GM12878 (cell line): Measurements from ENCODE around the gene PRCP. TPM values are rescaled to one million over a fixed set of nuclear protein-coding genes. Genes with fewer than 3 reads are reported as not detected.

Source experiments
- ATAC-seq: fragments of 200-7000 bp; cut with Tn5 transposase; 3 replicates; pipeline ENCODE4 v1.9.1; 2020; ENCODE audit warnings: mild to moderate bottlenecking, moderate library complexity
- BruUV-seq: library from RNA; stranded (reverse); fragments of 400-500 nt; replicated peaks from 2 replicates; lab custom pipeline; 2021; lab: Mats Ljungman, UMichigan
- CTCF ChIA-PET: fragments of 300-600 bp; sonication (Branson Sonifier 250); formaldehyde crosslinking; extraction: SDS; loops from one replicate; lab custom pipeline; 2021; ENCODE audit warnings: inconsistent platforms; lab: Yijun Ruan, JAX
- POLR2A ChIA-PET: fragments of 350-600 bp; formaldehyde crosslinking; extraction: SDS; loops from one replicate; lab custom pipeline; 2021; ENCODE audit warnings: inconsistent platforms; lab: Charles Lee
- RAD21 ChIA-PET: fragments of 300-600 bp; sonication (Branson Sonifier 250); formaldehyde crosslinking; loops from one replicate; lab custom pipeline; 2023; ENCODE audit warnings: antibody characterized with exemption; ENCODE audit not compliant: unreplicated experiment; lab: Charles Lee
- SMC1A ChIA-PET: fragments of 300-600 bp; sonication (Branson Sonifier 250); formaldehyde crosslinking; loops from one replicate; lab custom pipeline; 2023; ENCODE audit not compliant: unreplicated experiment, uncharacterized antibody; lab: Charles Lee
- DNase-seq: peaks from one replicate; pipeline ENCODE4 v3.0.0-alpha.2; 2011; ENCODE audit warnings: low read depth, low spot score
- FAIRE-seq: peaks from 3 replicates; lab custom pipeline; 2011; peaks lifted over from hg19 to GRCh38; lab: Jason Lieb, UNC
- H2AFZ ChIP-seq: 2 replicates; pipeline ENCODE4 v1.6.0; 2011; ENCODE audit warnings: low read depth, low read length, control low read depth; ENCODE audit not compliant: control insufficient read depth
- H3K27ac ChIP-seq: 2 replicates; pipeline ENCODE4 v1.5.1; 2011; ENCODE audit warnings: control low read depth; ENCODE audit not compliant: control insufficient read depth, insufficient read depth
- H3K27me3 ChIP-seq, 2 experiments: replicated peaks in 1 of 2; 2 replicates each; pipeline versions ENCODE4 v1.6.0 to v1.6.1; 2011; ENCODE audit warnings: low read length in 1 of 2; ENCODE audit not compliant: control insufficient read depth in 2 of 2, insufficient read depth in 2 of 2
- H3K36me3 ChIP-seq, 2 experiments: 2 replicates each; pipeline ENCODE4 v1.5.1; 2011; ENCODE audit warnings: low read length in 1 of 2; ENCODE audit not compliant: control insufficient read depth in 2 of 2, insufficient read depth in 2 of 2
- H3K4me1 ChIP-seq: 2 replicates; pipeline ENCODE4 v1.6.1; 2011; ENCODE audit warnings: mild to moderate bottlenecking, low read length, moderate library complexity, mixed read lengths; ENCODE audit not compliant: control insufficient read depth, insufficient read depth
- H3K4me2 ChIP-seq: 2 replicates; pipeline ENCODE4 v1.6.0; 2011; ENCODE audit warnings: control low read depth; ENCODE audit not compliant: control insufficient read depth, insufficient read depth
- H3K4me3 ChIP-seq: fragments of 200-600 bp; sonication (generic); 2 replicates; pipeline ENCODE4 v1.5.1; 2016
- H3K79me2 ChIP-seq: 2 replicates; pipeline ENCODE4 v1.6.0; 2011; ENCODE audit warnings: low read length; ENCODE audit not compliant: control insufficient read depth, insufficient read depth
- H3K9ac ChIP-seq: 2 replicates; pipeline ENCODE4 v1.8.0; 2011; ENCODE audit warnings: low read length, control low read depth, mixed read lengths; ENCODE audit not compliant: control insufficient read depth, insufficient read depth
- H3K9me3 ChIP-seq: replicated peaks from 3 replicates; pipeline ENCODE4 v1.5.1; 2011; ENCODE audit warnings: mild to moderate bottlenecking, low read length; ENCODE audit not compliant: control insufficient read depth, insufficient read depth
- H4K20me1 ChIP-seq: 2 replicates; pipeline ENCODE4 v1.6.0; 2011; ENCODE audit not compliant: control insufficient read depth, insufficient read depth
- ASH2L ChIP-seq: fragments of 300-600, 200-600 bp; sonication (generic); IDR thresholded peaks from 2 replicates; pipeline ENCODE4 v1.6.1; 2017; ENCODE audit warnings: low read depth, mild to moderate bottlenecking, borderline replicate concordance
- CHD1 ChIP-seq: IDR thresholded peaks from 2 replicates; pipeline ENCODE4 v1.6.1; 2012; ENCODE audit warnings: low read depth, low read length, improper control_type of control experiment
- CHD4 ChIP-seq: fragments of 200-600 bp; sonication (generic); IDR thresholded peaks from 2 replicates; pipeline ENCODE4 v1.6.1; 2016; ENCODE audit warnings: mild to moderate bottlenecking
- GABPA ChIP-seq: IDR thresholded peaks from 2 replicates; pipeline ENCODE4 v1.6.1; 2014; ENCODE audit warnings: antibody characterized with exemption, low read depth, mild to moderate bottlenecking, inconsistent platforms
- HSF1 ChIP-seq: fragments of 150-350 bp; IDR thresholded peaks from 2 replicates; pipeline ENCODE4 v1.6.1; 2014; ENCODE audit warnings: mild to moderate bottlenecking, low read depth, low read length
- MXI1 ChIP-seq: fragments of 150-350 bp; IDR thresholded peaks from 2 replicates; pipeline ENCODE4 v1.6.1; 2011; ENCODE audit warnings: low read depth, mild to moderate bottlenecking, inconsistent platforms, low read length, improper control_type of control experiment
- NBN ChIP-seq: fragments of 450-650 bp; IDR thresholded peaks from 2 replicates; pipeline ENCODE4 v1.6.1; 2016
- NFXL1 ChIP-seq: fragments of 450-650 bp; IDR thresholded peaks from 2 replicates; pipeline ENCODE4 v1.6.1; 2017; ENCODE audit warnings: antibody characterized with exemption, mild to moderate bottlenecking, borderline replicate concordance
- NKRF ChIP-seq: fragments of 450-650 bp; conservative IDR thresholded peaks from 2 replicates; pipeline ENCODE4 v1.6.1; 2017; ENCODE audit warnings: mild to moderate bottlenecking, moderate library complexity
- SIN3A ChIP-seq: IDR thresholded peaks from 2 replicates; pipeline ENCODE4 v1.6.1; 2012; ENCODE audit warnings: low read depth, low read length, improper control_type of control experiment
- SMC3 ChIP-seq: IDR thresholded peaks from 2 replicates; pipeline ENCODE4 v1.6.1; 2011; ENCODE audit warnings: low read length, improper control_type of control experiment, borderline replicate concordance
- TCF12 ChIP-seq: IDR thresholded peaks from 2 replicates; pipeline ENCODE4 v1.6.1; 2011; ENCODE audit warnings: low read depth, mild to moderate bottlenecking, low read length
- TCF7 ChIP-seq: IDR thresholded peaks from 2 replicates; pipeline ENCODE4 v1.6.1; 2014; ENCODE audit warnings: antibody characterized with exemption, borderline replicate concordance
- WGBS: methylation state at CpG from one replicate; pipeline ENCODE4 v1.1.6; 2016; ENCODE audit warnings: low lambda C conversion rate; ENCODE audit not compliant: insufficient replicate concordance, insufficient coverage; ENCODE audit errors: missing lambda C conversion rate; 5-methylcytosine and 5-hydroxymethylcytosine counted together
- in situ Hi-C: fragments of 300-500 bp; cut with MboI; formaldehyde crosslinking; loops from 9 replicates; pipeline ENCODE4 v1.14.3; 2018; ENCODE audit warnings: mixed read lengths
- intact Hi-C: fragments of 100-400 bp; cut with micrococcal nuclease; formaldehyde crosslinking; loops from one replicate; pipeline ENCODE4 v1.14.2; 2022; ENCODE audit not compliant: unreplicated experiment
- polyA plus RNA-seq, 11 experiments: library from polyadenylated mRNA; depleted of rRNA in 4 of 11; unstranded in 6 of 11; stranded (reverse) in 5 of 11; fragments of >200 nt; fragmentation: Nextera tagmentation in 4 of 11; fragmentation: Illumina TruSeq in 1 of 11; extraction: Ambion mirVana in 4 of 11; extraction: Trizol in 1 of 11; gene quantifications; 1 replicate in 1 of 11; 2 replicates in 10 of 11; pipeline versions ENCODE4 v1.2.1 to v1.2.3, GENCODE V29; 2011 to 2016; ENCODE audit warnings: inconsistent platforms in 2 of 11, missing spikeins in 2 of 11, low read depth in 1 of 11
- total RNA-seq, 4 experiments: library from RNA; depleted of rRNA in 3 of 4; stranded (reverse); fragments of >200 nt in 3 of 4; fragmentation: Illumina TruSeq in 1 of 4; extraction: Trizol in 1 of 4; gene quantifications; 2 replicates each; pipeline versions ENCODE4 v1.2.1 to v1.2.3, GENCODE V29; 2013 to 2021
- TF ChIP-seq, protein P1 (sequence below): fragments of 150-350 bp; IDR thresholded peaks from 2 replicates; pipeline ENCODE4 v1.6.1; 2016; ENCODE audit warnings: low read depth, low read length
- TF ChIP-seq, protein P2 (sequence below): fragments of 450-650 bp; formaldehyde crosslinking; IDR thresholded peaks from 2 replicates; pipeline ENCODE4 v1.4.0; 2020; ENCODE audit warnings: mild to moderate bottlenecking, moderate library complexity

Gene PRCP
- total and polyA plus RNA-seq, 10 of the 15 experiments (the other 5 are each of a cell fraction or from before 2014, with no cell fraction given): 14.9 to 43.6 (median 20.0) TPM

GRCh38 chr11:82791779-82792178, 108.5 kb downstream of the PRCP start:
- Histone ChIP-seq H3K27ac (no peak overlapping the region), H2AFZ (no peak overlapping the region), H3K9ac (no peak overlapping the region), H3K27me3 (0 out of 4 replicates have a peak, but pooled peaks cover 0 to 2% of the 10 kb centered on the region in 2 experiments), H3K4me1 (no peaks in the 10 kb centered on the region), H4K20me1 (no peaks in the 10 kb centered on the region), H3K36me3 (no peaks in the 10 kb centered on the region), H3K79me2 (no peaks in the 10 kb centered on the region), H3K4me3 (no peak overlapping the region), H3K4me2 (no peak overlapping the region), H3K9me3 (no peaks in the 10 kb centered on the region)
- POLR2A ChIA-PET: interaction anchor here (1.4 kb wide), 1 partner anchor 14 kb away, joined by 3 read pairs; no protein-coding TSS in a partner anchor
- no peak for DNase-seq
- CTCF ChIA-PET: no interaction called here
- intact Hi-C loops (no loop called here), in situ Hi-C loops (no loop called here)
- no peak for ATAC-seq
- SMC1A ChIA-PET: no interaction called here
- no peak for FAIRE-seq
- no TSS peak for BruUV-seq
- RAD21 ChIA-PET: interaction anchor here (0.6 kb wide), 1 partner anchor 241 kb away, joined by 3 read pairs; no protein-coding TSS in a partner anchor
- 37% methylated on average over 4 of the region's 4 CpGs for WGBS
- TF ChIP-seq, protein P1, sequence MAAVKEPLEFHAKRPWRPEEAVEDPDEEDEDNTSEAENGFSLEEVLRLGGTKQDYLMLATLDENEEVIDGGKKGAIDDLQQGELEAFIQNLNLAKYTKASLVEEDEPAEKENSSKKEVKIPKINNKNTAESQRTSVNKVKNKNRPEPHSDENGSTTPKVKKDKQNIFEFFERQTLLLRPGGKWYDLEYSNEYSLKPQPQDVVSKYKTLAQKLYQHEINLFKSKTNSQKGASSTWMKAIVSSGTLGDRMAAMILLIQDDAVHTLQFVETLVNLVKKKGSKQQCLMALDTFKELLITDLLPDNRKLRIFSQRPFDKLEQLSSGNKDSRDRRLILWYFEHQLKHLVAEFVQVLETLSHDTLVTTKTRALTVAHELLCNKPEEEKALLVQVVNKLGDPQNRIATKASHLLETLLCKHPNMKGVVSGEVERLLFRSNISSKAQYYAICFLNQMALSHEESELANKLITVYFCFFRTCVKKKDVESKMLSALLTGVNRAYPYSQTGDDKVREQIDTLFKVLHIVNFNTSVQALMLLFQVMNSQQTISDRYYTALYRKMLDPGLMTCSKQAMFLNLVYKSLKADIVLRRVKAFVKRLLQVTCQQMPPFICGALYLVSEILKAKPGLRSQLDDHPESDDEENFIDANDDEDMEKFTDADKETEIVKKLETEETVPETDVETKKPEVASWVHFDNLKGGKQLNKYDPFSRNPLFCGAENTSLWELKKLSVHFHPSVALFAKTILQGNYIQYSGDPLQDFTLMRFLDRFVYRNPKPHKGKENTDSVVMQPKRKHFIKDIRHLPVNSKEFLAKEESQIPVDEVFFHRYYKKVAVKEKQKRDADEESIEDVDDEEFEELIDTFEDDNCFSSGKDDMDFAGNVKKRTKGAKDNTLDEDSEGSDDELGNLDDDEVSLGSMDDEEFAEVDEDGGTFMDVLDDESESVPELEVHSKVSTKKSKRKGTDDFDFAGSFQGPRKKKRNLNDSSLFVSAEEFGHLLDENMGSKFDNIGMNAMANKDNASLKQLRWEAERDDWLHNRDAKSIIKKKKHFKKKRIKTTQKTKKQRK: no peak
- TF ChIP-seq, protein P2, sequence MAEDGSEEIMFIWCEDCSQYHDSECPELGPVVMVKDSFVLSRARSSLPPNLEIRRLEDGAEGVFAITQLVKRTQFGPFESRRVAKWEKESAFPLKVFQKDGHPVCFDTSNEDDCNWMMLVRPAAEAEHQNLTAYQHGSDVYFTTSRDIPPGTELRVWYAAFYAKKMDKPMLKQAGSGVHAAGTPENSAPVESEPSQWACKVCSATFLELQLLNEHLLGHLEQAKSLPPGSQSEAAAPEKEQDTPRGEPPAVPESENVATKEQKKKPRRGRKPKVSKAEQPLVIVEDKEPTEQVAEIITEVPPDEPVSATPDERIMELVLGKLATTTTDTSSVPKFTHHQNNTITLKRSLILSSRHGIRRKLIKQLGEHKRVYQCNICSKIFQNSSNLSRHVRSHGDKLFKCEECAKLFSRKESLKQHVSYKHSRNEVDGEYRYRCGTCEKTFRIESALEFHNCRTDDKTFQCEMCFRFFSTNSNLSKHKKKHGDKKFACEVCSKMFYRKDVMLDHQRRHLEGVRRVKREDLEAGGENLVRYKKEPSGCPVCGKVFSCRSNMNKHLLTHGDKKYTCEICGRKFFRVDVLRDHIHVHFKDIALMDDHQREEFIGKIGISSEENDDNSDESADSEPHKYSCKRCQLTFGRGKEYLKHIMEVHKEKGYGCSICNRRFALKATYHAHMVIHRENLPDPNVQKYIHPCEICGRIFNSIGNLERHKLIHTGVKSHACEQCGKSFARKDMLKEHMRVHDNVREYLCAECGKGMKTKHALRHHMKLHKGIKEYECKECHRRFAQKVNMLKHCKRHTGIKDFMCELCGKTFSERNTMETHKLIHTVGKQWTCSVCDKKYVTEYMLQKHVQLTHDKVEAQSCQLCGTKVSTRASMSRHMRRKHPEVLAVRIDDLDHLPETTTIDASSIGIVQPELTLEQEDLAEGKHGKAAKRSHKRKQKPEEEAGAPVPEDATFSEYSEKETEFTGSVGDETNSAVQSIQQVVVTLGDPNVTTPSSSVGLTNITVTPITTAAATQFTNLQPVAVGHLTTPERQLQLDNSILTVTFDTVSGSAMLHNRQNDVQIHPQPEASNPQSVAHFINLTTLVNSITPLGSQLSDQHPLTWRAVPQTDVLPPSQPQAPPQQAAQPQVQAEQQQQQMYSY (CRISPR knock-in tag): no peak
- TF ChIP-seq TCF12 (no peak), CHD4 (no peak), CHD1 (no peak), ASH2L (no peak), NBN (no peak), TCF7 (no peak), SIN3A (no peak), NFXL1 (no peak), HSF1 (no peak), NKRF (no peak), SMC3 (no peak), MXI1 (no peak), GABPA (no peak)
